ENCODE results near the gene PLPP3.
"Not testable (repeated sequence)": the region's sequence is repeated elsewhere in the genome, so short reads cannot be mapped to it uniquely, and the experiment has no call there.

Gene PLPP3

DNA sequence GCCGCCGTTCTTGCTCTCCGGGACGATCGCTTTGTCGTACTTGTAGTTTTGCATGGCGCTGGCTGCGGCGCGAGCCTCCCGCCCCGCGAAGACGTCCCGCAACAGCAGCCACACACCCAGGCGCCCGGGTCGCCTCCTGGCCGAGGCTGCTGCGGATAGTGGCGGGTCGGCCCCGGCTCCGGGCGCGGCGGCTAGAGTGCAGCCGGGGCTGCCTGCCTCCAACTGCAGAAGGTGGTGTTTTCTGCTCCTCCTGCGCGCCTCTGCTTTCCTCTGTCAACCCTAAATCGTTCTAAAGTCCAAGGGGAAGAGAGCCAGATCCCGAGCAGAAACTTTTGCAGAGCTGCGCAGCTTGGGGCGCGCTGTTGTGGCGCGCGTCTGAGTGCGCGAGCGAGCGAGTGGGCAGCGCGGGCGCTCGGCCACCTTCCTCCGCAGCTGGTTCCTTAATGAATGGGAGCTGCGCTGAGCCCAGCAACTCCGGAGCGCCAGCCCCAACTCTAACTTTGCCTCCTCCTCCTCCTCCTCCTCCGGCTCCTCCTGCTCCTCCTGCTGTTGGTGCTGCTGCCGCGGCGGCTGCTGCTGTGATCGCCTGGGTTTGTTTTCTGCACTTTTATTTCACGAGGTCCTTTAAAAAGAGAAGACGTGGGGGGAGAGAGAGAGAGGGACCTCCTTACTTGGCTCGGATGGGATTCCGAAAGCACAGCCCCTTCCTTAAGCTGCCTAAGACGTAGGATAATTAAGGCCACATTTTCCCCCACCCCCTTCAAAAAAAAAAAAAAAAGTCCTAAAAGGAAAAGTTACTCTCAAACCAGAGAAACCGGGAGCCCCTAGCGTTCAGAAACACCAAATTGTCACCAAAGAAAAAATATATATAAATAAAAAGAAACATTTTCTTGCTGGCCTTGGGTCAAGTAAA is at the start of gene PLPP3:
Gene PLPP3 (minus strand): TSS at position 601 of the 913 bp plus-strand sequence. CDS start 547 bp downstream, at position 54.
- peak; percentile 96 for DNase-seq (ENCODE audit: low read depth)
- peak within 1 kb of the TSS; percentile 81 for H3K4me3 ChIP-seq (ENCODE audit: control insufficient read depth, low read depth, low read length)
- TF ChIP-seq, protein P1, sequence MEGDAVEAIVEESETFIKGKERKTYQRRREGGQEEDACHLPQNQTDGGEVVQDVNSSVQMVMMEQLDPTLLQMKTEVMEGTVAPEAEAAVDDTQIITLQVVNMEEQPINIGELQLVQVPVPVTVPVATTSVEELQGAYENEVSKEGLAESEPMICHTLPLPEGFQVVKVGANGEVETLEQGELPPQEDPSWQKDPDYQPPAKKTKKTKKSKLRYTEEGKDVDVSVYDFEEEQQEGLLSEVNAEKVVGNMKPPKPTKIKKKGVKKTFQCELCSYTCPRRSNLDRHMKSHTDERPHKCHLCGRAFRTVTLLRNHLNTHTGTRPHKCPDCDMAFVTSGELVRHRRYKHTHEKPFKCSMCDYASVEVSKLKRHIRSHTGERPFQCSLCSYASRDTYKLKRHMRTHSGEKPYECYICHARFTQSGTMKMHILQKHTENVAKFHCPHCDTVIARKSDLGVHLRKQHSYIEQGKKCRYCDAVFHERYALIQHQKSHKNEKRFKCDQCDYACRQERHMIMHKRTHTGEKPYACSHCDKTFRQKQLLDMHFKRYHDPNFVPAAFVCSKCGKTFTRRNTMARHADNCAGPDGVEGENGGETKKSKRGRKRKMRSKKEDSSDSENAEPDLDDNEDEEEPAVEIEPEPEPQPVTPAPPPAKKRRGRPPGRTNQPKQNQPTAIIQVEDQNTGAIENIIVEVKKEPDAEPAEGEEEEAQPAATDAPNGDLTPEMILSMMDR (conservative IDR thresholded peaks at IDR 0.05; ENCODE audit: control insufficient read depth, insufficient read depth, low read depth, low read length) = peak; percentile 54

DNA sequence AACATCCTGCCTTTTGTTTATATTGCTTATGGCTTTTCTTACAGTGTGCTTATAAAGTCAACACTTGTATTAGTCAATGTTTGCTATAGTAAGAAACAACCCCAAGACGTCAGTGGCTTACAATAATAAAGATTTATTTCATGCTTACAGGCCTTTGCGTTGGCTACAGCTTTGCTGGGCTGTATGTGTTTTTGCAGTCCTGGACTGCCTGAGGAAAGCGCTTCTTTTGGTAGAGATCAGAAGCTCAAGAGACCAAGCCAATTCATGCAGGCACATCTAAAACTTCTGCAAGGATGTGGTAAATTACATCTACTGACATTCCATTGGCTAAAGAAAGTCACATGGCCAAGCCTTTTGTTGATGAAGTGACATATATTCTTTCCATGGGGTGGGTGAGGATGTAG is 48.3 kb upstream of the PLPP3 start:
- TF ChIP-seq, protein P1 (conservative IDR thresholded peaks at IDR 0.05; ENCODE audit: control insufficient read depth, insufficient read depth, low read depth, low read length) = no peak
- no peak overlapping the region for H3K4me3 ChIP-seq (ENCODE audit: control insufficient read depth, low read depth, low read length)
- no peak for DNase-seq (ENCODE audit: low read depth)

DNA sequence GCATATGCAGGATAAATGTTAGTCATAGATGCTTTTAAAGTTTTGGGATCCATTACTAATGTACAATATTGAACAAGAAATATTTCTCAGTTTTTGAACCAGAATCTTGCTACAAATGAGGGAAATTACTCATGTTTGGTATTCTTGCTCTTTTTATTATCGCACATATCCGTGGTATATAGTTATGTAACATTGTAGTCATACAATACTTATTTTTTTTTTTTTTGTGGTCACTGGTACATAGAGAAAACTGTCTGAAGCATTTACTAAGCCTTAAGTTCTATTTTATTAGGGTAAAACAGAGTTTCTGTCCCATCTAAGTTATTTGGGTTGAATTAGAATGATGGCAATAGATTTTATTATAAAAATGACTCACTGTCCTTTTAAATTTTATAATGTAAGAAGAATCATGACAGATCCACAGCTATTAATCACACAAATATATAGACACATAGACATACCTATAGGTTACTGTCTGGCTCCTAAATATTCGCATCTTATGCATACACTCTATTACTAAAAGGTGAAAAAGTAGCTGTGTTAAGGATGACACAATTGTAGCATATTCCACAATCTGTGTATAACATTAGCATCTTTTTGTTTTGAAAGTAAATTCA is 47.8 kb upstream of the PLPP3 start:
- no peak for DNase-seq (ENCODE audit: low read depth)
- TF ChIP-seq, protein P1 (conservative IDR thresholded peaks at IDR 0.05; ENCODE audit: control insufficient read depth, insufficient read depth, low read depth, low read length) = no peak
- H3K4me3 ChIP-seq (ENCODE audit: control insufficient read depth, low read depth, low read length) = no peak overlapping the region

DNA sequence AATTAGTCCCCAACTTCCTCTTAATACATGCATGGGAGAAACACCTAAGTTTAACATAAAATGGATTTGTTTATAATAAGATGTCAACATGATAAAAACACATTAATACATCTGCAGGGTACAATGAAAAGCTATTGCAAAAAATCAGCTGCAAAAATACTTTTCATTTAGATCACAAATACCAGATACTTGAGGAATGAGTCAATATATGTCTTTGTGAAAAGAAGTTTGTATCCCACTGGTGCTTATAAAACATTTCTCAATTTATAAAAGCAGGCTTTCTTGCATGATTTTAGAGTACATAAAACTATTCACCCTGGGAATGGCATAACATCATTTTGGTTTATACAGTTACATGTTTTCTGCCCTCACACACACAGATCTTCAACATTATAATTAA is 47.2 kb upstream of the PLPP3 start:
- TF ChIP-seq, protein P1 (conservative IDR thresholded peaks at IDR 0.05; ENCODE audit: control insufficient read depth, insufficient read depth, low read depth, low read length) = no peak
- H3K4me3 ChIP-seq (ENCODE audit: control insufficient read depth, low read depth, low read length) = no peak overlapping the region
- DNase-seq (ENCODE audit: low read depth) = peak; percentile 31

DNA sequence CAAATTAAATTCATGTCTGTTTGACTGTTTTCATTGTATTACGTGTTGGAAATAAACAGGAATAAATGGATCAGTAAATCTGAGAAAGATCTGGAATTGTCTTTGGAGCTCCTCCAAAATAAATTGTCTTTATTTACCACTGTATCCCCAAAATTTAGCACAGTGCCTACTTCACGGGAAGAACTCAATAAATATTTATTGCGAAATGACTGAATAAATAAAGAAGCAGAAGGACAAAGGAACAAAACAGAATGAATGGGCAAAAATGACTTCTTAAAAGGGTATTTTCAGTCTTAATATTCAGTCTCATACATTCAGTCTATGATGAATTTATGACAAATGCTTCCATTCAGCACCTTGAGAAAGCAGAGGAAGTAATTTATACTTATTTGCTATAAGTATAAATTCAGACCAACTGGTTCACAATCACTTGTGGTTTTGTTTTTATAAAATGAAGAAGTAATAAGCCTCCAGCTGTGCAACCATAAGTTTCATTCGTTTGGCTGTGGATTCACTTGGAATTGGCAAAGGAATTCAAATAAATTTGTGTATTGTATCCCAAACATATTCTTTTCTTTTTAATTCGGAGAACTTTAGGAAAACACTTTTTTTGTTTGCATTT is 46.6 kb upstream of the PLPP3 start:
- TF ChIP-seq, protein P1 (conservative IDR thresholded peaks at IDR 0.05; ENCODE audit: control insufficient read depth, insufficient read depth, low read depth, low read length) = no peak
- DNase-seq (ENCODE audit: low read depth) = no peak
- H3K4me3 ChIP-seq (ENCODE audit: control insufficient read depth, low read depth, low read length) = no peak overlapping the region

DNA sequence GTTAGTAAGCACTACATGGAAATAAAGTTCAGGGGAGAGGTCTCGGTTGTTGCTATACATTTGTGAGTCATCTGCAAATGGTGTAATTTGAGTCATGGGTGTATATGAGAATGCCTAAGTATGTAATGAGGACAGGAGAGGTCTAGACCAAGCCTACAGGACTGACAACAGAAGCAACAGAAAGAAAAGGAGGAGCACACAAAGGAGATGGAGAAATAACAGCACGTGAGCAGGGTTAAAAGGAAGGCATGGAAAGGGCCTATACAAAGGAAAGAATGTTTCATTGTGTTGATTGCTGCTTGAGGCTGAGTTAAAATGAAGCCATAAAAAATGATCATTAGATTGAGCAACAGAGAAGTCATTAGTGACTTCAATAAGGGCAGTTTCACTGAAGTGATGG is 37.8 kb upstream of the PLPP3 start:
- DNase-seq (ENCODE audit: low read depth) = peak; percentile 22
- no peak overlapping the region for H3K4me3 ChIP-seq (ENCODE audit: control insufficient read depth, low read depth, low read length)
- TF ChIP-seq, protein P1 (conservative IDR thresholded peaks at IDR 0.05; ENCODE audit: control insufficient read depth, insufficient read depth, low read depth, low read length) = no peak

DNA sequence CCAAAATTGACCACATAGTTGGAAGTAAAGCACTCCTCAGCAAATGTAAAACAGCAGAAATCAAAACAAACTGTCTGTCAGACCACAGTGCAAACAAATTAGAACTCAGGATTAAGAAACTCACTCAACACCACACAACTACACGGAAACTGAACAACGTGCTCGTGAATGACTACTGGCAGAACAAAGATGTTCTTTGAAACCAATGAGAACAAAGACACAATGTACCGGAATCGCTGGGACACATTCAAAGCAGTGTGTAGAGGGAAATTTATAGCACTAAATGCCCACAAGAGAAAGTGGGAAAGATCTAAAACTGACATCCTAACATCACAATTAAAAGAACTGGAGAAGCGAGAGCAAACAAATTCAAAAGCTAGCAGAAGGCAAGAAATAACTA is 31.4 kb upstream of the PLPP3 start:
- H3K4me3 ChIP-seq (ENCODE audit: control insufficient read depth, low read depth, low read length); DNase-seq (ENCODE audit: low read depth): not testable (repeated sequence)

DNA sequence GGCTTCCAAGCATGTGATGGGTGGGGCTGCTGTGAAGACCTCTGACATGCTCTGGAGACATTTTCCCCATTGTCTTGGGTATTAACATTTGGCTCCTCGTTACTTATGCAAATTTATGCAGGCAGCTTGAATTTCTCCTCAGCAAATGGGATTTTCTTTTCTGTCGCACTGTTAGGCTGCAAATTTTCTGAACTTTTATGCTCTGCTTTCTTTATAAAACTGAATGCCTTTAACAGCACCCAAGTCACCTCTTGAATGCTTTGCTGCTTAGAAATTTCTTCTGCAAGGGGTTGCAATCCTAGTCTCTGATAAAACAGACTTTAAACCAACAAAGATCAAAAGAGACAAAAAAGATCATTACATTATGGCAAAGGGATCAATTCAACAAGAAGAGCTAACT is 30.7 kb upstream of the PLPP3 start:
- H3K4me3 ChIP-seq (ENCODE audit: control insufficient read depth, low read depth, low read length); DNase-seq (ENCODE audit: low read depth): not testable (repeated sequence)

DNA sequence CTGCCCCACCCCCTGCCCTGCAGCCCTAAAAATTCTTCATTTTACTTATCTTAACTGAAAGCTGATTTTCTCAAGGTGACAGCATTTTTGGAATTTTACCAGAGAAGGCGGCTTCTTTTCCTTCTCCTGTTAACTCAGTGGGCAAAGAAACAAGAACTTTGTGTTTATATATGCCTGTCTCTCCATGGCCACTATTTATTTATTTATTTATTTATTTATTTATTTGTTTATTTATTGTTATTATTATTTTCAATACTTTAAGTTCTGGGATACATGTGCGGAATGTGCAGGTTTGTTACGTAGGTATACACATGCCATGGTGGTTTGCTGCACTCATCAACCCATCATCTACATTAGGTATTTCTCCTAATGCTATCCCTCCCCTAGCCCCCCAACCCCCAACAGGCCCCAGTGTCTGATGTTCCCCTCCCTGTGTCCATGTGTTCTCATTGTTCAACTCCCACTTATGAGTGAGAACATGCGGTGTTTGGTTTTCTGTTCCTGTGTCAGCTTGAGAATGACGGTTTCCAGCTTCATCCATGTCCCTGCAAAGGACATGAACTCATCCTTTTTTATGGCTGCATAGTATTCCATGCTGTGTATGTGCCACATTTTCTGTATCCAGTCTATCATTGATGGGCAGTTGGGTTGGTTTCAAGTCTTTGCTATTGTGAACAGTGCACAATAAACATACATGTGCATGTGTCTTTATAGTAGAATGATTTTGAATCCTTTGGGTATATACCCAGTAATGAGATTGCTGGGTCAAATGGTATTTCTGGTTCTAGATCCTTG is 16.2 kb upstream of the PLPP3 start:
- DNase-seq (ENCODE audit: low read depth); H3K4me3 ChIP-seq (ENCODE audit: control insufficient read depth, low read depth, low read length): not testable (repeated sequence)

Measured in fibroblast of mammary gland (primary cell).